Raji (cell line): ENCODE results near the gene FARSA.

Source experiments
- POLR2A ChIP-seq: IDR thresholded peaks from 2 replicates; pipeline ENCODE4 v1.6.1; 2011; ENCODE audit warnings: low read depth, low read length, control low read depth; ENCODE audit not compliant: insufficient read depth

FARSA gene

GRCh38 chr19:12956446-12957388 lies 23.2 kb upstream of the FARSA start, which contains the start of gene GADD45GIP1:
Gene GADD45GIP1, minus strand, starts transcription at chr19:12957223. Its CDS starts 11 bp downstream, at chr19:12957212.
- peak; percentile 93 for TF ChIP-seq POLR2A

DNA sequence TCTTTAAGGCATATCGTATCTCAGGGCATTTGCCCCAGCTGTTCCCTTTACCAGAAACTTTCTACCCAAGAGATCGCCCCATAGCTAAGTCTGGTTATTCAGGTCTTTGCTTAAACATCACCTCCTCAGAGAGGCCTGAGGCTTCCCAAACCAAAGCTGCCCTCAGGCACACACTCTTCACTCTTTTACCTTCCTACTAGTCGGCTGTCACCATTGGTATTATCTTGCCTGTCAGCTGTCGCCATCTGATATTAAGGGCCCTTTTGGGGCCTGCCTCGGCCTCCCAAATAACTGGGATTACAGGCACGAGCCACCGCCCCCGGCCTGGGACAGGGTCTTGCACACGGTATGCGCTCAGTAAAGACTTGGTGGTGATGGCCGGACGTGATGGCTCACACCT lies 22.5 kb upstream of the FARSA start:
- TF ChIP-seq POLR2A, result no peak

DNA sequence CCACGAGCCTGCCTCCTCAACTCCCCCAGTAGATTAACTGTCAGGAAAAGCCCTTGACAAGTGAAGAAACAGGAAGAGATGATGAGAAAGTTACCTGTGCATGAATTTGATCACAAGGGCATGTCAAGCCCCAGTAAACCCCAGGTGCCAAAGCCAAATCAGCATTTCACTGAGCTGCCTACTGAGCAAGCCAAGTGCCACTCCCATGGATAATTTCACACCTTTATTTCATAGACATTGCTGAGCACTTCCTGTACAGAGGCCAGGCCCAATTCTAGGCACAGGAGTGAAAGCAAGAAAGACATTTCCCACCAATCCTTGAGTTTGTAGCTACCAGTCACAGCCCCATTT lies 21.1 kb upstream of the FARSA start:
- TF ChIP-seq POLR2A, result no peak

- TF ChIP-seq POLR2A, result no peak
These were observed 20.5 kb upstream of the FARSA start for GRCh38 chr19:12953799-12954611.

GRCh38 chr19:12953138-12953798 lies 19.8 kb upstream of the FARSA start:
- no peak for TF ChIP-seq POLR2A

GRCh38 chr19:12952488-12953137 lies 19.1 kb upstream of the FARSA start:
- TF ChIP-seq POLR2A, result no peak

DNA sequence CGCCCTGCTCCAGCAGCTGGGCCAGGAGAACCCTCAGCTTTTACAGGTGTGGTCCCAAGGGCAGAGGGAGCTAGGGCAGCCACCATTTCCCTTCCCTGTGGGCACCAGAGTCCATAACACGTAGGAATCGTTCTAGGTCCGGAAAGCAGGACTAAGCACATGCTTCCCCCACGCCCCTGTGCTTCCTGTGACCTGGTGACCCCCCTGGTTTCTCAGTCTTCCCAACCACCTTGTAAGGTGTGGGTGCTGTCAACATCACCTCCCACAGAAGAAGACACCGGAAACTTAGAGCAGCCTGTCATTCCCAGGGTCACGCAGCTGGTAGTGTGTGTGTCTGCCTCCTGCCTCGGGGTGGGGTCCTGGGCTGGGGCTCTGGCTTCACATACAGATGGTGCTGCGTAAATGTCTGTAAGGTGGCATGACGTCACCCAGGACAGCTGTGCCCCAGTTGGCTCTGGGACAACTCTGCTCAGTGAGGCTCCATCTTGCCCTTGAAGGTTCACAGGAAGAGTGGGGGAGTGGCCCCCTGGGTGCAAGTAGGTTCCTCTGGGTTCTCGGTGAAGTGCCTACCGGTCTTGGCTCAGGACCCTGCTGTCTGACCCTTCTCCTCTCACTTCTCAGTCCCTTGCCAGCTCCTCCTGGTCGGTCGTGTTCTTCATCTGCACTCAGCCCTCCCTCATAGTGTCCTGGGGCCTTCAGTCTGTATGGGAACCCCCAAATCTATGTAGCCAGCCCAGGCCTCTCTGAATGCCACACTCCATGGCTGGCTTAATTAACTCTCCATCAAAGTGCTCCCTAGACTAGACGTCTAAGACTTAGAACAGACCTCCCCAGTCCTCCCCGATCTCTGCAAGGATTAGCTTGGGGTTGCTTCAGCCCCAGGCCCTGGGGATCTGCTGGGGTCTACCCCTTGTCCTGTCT lies 16.1 kb upstream of the FARSA start:
- TF ChIP-seq POLR2A, result no peak

DNA sequence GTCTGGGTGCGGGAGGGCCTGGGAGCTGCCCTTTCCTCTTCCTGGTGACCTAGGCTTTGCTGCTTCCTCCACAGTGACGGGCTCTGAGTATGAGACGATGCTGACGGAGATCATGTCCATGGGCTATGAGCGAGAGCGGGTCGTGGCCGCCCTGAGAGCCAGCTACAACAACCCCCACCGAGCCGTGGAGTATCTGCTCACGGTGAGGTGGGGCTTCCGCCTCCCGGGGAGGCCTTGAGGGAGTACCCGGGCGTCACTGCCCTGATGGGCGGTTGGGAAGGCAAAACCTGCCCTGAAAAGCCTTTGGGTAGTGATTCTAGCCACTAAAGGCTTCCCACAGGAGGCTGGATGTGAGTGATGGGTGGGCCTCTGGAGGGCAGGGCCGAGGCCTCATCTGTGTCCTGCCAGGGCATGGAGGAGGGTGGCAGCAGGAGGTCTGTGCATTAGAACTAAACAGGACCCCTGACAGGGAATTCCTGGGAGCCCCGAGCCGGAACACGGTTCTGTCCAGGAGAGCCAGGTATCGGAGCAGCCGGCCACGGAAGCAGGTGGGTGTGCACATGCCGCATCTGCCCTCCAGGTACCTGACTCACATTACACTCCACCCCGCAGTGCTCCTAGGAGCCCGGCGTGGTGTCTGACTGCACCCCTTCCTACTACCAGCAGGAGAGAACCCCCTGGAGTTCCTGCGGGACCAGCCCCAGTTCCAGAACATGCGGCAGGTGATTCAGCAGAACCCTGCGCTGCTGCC lies 15.3 kb upstream of the FARSA start:
- TF ChIP-seq POLR2A, result no peak

DNA sequence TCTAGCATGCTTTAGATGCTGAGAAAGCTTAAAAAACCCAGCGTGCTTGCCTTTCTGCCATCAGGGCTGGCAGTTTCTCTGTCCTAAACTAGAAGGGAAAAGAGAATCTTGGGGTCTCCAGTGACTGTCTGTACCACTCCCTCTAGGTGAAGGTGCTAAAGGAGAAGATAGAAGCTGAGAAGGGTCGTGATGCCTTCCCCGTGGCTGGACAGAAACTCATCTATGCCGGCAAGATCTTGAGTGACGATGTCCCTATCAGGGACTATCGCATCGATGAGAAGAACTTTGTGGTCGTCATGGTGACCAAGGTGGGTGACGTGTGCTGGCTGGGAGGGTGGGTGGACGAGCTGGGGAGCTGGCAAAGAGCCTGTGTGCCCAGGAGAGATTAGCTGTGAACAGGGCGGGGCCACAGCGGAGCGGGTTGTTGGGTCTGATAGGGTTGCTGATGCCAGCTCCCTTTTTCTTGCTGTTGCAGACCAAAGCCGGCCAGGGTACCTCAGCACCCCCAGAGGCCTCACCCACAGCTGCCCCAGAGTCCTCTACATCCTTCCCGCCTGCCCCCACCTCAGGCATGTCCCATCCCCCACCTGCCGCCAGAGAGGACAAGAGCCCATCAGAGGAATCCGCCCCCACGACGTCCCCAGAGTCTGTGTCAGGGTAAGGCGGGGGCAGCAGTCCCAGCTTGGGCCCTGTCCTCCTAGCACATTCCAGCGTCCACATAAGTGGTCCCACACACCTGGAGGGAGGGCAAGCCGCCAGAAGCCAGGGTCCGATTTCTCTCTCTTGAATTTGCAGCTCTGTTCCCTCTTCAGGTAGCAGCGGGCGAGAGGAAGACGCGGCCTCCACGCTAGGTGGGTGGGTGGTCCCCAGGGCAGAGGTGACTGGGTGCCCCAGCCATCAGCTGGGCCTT lies 14.4 kb upstream of the FARSA start:
- no peak for TF ChIP-seq POLR2A

- no peak for TF ChIP-seq POLR2A
These were observed 13.4 kb upstream of the FARSA start for GRCh38 chr19:12946731-12947496.

DNA sequence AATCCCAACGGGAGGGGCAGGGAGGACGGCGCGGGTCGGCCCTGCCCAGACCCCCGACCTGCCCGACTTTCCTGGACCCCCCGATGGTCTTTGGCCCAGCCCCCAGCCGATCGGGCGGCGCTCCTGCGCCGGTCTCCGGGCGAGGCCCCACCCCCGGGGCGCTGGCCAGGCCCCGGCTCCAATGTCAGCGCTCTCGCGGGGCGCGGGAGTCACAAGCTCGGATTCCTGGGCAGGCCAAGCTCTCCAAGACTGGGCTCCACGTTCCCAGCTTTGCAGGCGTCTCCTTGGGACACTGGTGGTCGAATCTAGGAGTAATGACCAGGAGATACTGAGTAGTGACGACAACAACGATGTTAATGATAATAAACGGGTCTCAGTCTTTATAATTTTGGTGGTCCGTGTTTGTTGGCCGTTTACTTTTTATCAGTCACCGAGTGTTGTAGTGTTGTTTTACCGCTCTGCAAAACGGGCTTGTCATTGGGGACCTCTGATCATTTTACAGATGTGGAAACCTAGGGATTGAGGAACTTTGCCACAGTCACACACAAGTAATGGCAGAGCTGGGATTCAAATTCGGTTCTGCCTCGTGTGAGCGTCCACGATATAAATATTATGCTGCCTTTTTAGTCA lies 12.7 kb upstream of the FARSA start:
- TF ChIP-seq POLR2A, result no peak

- peak; percentile 95 for TF ChIP-seq POLR2A
These were observed 12.1 kb upstream of the FARSA start, which contains the start of gene RAD23A for GRCh38 chr19:12945479-12946091. Gene RAD23A, plus strand, starts transcription at chr19:12945862. Its CDS starts 87 bp downstream, at chr19:12945949.
